Cerebellar cortex (tissue), 1 donor: ENCODE measurements around the gene BEGAIN.

Source experiments
- DNase-seq: peaks from one replicate; pipeline ENCODE4 v3.0.0-alpha.2; 2015; ENCODE audit warnings: low spot score

BEGAIN gene

DNA sequence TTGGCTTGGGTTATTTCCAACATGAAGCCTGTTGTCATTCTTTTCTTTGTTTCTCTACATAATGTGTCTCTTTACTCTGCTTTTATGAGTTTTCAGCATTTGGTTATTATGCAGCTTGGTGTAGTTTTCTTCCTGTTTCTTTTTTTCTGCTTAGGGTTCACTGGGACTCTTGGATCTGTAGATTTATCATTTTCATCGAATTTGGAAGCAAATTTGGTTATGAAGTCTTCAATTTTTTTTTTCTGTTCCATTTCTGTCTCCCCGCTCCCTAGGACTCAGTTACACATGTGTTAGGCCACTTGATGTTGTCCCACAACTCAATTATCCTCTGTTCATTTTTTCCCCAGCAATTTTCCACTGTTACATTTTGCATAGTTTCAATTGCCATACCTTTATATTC lies 13.8 kb upstream of the BEGAIN start:
- no peak for DNase-seq

DNA sequence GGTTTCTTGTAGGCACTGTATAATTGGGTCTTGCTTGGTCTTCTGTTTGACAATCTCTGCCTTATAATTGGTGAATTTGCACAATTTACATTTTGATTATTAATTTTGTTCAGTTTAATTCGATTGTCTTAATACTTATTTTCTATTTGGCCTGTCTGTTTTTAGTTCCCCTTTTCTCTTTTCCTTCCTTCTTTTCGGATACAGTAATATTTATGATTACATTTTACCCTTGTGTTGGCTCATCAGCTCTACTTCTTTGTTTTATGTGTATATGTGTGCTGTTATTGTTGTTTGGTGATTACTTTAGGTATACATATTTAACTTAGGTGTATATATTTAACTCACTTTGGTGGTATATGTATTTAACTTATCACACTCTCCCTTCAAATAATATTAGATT lies 12.8 kb upstream of the BEGAIN start:
- DNase-seq = no peak

DNA sequence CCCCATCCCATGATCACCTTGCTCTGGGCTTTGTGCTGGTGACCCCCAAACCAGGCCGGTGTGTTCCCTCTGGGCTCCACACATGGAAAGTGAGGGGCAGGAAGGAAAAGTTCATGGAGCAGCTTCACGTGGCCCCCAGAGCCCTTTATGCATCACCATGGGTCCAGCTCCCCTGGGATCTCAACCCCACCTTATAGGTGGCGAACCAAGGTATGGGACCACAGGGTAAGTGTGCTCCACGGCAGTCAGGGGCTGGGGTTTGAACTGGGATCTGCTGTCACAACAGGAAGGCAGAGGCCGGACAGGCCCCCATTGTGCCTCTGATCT lies 7.4 kb upstream of the BEGAIN start:
- DNase-seq = no peak

DNA sequence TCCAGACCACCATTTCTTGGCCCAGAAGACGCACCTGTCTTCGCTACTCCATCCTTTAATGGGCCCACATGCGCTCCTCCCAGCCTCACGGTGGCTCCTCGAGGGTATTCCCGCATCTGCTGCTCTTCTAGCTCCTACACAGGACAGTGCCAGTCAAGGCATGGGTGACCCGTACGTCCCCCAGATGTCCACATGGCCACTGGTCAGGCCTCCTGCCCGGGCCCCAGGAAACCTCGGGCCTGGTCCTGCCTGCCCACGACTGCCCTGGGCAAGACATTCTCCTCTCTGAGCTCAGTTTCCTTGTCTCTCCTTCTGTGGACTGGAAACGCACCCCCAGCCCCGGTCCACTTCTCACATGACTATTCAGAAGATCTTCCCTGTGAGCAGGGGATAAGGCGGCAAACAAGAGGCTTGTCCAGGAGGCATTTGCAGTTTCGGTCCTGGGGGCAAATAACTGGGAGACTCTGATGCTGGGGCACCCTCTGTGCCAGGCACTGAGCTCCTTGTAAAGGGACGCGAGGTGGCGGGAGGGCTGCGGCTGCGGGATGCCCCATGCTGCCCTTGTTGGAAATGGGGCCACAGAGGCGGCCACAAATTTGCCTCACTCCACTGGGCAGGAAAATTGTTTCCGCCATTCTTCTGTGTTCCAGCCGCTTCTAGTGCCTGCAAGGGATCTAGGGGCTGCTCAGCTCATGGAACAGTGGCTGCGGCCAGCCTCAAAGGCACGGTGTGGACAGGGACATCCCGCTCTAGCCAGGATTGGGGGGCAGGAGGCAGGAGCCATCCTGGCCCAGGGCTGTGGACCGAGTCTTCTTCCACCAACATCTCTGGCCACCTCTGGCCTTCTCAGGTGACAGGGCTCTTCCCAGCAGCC lies 6.8 kb upstream of the BEGAIN start:
- no peak for DNase-seq

DNA sequence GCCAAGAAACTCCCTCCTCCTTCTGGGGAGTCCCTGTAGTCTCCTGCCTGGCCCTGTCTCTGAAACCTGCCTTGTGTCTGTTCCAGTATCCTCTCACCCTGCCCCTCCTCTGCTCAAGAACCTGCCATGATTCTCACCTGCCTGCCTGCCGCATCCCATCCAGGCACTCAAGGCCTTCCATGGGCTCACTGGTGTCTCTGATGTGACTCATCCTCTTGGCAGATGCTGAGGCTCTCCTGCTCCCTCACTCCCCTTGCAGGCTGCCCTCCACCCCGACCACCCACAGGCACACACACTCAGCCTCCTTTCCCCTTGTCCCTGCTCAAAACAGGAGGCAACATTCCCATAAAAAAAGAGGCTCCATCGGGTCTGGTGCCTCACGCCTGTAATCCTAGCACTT lies 5.8 kb upstream of the BEGAIN start:
- DNase-seq = no peak

DNA sequence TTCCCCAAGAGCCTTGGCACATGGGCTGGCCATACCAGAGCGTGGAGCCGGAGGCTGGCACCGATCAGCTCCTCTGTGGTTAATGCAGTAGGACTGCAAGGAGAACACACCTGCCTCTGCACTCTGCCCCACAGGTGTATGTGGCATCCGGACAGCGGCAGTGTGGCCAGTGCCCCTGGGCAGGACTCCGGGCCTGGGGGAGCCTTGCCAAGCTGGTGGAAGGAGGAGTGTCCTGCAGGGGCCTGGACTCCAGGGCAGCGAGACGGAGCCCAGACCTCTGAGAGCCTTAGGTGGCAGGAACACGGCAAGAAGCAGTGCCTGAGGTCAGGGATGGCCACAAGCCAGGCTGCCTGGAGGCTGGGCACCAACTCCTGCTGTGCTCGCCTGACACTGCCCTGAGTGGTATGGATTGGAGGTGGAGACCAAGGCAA lies 5.3 kb upstream of the BEGAIN start:
- DNase-seq = no peak

DNA sequence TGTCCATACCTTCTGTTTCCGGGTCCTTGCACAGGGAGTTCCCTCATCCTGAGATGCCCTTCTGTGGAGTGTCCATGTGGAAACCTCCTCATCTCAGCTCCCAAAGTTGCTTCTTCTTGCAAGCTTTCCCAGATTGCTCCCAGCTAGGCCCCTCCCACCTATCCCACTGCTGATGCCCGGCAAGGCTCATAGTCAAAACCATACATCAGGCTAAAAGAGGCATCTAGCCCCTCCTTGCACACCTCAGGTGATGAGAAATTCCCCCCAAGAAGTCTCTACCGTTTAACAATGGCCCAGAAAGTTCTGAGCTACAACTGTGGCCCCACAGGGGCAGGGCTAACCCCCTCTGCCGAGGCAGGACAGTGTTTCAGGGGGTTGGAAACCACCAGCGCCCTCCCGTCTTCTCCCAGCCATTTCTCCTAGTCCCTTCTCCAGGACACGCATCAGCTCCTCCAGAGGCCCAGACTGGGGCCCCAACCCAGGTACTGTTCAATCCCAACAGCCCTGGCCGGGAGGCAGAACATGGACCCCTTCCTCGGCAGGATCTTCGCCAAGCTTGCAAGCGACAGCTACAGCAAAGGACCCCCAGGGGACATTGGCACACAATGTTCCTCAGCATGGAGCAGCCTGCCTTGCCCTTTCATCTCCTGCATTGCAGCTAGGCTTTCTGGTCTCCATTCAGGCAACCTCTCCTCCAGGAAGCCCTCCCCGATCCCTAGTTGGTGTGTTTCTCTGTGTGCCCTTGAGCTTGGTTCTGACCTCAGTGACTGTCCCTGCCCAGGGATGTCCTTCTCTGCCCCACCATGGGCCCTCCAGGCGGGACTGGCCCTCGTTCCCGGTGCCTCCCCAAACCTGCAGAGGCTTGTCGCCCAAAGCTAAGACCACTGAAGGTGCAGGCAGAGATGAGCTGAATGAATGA lies 4.5 kb upstream of the BEGAIN start:
- no peak for DNase-seq

DNA sequence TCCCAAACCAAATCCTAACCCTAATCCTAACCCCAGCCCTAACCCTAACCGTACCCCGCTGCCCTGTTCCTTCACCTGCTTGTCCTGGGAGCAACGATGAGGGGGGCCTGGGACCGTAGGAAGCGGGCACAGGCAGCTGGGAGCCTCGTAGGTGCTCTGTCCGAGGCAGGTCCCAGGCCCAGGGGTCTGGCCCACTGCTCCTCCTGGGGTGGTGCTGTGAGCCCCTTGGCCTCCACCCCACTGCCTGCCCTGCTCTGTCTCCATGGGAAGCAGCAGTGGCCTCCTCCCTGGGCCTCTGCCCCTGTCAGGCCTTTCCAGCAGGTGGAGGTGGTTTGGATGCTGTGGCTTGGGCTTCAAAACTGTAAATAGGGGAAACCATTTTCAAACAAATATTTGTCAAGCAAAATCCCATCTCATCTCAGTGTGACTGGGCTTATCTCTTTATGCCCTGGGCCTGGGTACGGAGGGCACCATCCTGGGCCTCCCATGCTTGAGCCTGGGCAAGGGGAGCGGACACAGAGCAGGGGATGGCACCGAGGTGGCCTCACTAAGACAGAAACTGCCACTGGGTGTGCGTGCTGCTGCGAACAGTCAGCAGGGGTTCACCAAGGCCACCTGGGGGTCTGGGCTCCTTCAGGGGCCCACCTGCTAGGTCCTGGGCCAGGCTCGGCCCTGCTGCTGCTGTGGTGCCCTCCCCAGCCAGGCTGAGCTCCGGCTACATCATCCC lies 3.7 kb upstream of the BEGAIN start:
- no peak for DNase-seq

DNA sequence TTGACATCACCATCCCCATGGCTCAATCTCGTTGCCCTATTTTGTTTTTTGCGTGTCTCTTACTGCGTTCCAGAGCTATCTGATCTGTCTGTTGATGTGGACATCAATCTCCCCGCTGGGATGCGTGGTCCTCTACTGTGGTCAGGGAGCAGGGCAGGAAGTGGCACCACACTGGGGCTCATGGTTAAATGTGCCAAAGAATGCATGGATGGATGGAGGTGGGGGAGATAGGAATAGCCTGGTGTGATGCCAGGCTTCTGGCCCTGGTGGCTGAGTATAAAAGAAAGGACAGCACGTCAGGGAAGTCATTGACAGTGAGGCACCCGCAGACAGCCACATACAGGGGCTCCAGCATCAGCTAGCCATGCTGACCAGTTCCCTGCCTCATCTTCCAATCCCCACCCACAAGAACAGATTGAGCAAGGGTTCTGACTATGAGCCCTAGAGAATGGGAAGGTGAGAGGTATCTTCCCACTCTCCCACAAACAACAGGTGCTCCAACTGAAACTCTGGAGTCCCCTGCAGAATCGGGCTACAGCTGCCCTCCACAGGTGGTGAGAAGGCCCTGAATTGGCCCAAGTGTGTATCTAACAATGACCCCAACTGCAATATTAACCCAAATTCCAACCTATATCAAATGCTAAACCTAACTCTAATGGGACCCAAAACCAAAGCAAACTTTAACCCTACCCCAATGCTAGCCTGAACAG lies 2.7 kb upstream of the BEGAIN start:
- DNase-seq = peak; percentile 40

DNA sequence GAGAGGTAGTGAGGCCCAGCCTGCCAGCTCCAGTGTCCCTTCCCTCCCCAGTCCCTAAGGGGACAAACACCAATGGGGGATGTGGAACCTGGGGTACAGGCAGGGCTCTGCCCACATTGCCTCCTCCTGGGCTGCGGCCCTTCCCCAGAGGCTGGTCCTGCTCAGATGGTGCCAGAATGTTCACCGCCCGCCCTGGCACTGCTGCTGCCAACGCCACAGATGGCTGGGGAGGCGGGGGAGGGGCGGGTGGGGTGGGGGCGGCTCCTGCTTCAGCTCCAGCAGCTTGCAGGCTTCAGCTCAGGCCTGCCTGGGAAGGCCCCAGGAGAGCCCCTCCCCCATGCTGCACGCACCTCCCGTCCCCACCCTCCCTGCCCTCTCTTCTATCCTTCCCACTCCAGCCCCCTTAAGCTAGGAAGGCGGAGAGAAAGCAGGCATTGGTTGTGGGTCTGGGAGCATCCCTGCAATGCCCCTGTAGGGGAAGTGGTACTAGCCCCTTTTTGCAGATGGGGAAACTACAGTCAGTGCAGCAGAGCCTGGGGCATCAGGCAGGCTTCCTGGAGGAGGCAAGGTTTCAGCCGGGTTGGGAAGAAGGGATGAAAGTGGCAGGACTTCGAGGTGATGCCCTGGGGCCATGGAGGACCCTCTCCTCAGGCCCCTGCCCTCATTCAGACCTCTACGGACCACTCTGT lies 2.0 kb upstream of the BEGAIN start:
- DNase-seq = peak; percentile 53

DNA sequence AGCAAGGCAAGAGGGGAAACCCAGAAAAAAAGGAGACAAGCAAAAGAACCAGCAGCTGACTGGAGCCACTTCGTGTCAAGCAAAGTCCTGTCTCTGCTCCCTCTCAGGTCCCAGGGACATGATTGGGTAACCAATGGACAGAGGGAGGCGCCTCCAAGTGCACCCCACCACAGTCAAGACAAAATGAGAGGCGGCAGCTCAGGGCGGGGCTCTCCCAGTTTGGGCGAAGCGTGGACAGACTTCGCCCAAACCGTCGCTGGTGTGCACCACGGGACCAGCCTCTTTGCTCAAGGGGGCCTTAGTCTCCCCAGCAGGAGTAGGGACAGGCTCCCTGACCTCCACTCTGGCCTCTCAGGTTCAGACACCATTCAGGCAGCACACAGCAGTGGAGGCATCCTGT lies 1.5 kb upstream of the BEGAIN start:
- DNase-seq = peak; percentile 86

DNA sequence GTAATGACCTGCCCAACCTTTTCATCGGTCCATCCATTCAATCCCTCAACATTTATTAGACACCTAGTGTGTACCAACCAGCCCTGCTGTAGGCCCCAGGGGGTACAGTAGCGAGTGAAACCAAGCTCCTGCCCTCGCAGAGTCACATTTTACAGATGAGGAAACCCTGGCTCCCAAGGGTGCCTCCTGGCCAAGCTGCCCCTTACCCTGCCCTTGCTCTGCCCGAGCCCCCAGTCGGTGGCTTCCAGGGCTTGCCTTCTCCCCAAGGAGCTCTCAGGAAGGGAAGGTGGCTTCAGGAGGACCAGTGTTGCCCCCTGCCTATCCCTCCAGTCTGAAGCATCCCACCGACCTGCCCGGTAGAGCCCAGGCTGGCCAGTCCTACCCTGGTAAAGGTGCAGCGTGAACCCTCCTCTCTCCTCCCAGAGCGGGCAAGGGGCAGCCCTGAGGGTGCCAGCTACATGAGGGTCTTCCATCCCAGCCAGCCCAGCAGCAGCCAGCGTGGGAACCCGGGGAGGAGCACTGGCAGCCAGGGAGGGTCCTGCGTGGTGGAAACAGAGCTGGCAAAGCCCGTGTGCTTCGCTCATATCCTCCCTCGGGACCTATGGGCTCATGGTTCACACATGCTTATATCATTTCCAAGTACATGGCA lies 670 bp upstream of the BEGAIN start:
- no peak for DNase-seq

DNA sequence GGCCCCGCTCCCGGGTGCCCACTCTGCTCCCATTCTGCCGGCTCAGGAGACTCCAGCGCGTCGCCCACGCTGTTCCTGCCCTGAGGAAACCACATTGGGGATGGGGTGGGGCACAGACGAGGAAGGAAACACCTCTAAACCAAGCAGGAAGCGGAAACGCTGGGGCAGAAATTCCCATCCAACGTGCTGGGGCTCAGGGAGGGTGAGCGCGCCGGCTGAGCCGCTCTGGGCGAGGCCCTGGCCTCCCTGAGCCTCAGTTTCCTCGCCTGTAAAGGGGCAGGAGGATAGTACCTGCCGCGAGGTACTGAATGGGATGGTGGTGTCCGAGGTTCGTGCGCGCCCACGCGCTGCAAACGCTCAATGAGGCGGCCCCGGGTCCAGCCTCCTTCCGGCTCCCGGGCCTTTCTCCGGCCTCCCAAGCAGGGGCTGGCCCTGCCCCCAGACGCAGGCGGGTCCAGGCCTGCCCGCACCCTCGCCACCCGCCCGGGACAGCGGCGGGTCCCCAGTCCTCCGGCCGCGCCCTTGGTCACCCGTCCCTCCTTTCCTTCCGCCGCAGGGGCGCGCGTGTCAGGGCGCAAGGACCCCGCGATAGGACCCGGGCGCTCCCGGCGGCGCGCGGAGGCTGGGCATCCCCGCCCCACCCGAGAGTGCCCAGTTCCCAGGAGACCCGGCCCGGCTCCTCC lies 673 bp downstream of the BEGAIN start:
- peak; percentile 61 for DNase-seq

DNA sequence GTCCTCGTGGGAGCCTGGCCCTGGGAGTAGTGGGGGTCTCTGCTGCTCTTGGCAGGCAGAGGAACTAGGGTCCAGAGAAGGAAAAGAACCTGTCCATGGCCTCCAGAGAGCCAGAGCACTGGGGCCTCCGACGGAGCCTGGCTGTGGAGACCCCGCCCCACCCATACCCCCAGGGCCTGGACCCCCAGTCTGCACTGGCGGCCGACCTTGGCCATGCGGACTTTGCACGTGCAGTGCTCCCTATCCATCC lies 1.1 kb downstream of the BEGAIN start:
- no peak for DNase-seq

DNA sequence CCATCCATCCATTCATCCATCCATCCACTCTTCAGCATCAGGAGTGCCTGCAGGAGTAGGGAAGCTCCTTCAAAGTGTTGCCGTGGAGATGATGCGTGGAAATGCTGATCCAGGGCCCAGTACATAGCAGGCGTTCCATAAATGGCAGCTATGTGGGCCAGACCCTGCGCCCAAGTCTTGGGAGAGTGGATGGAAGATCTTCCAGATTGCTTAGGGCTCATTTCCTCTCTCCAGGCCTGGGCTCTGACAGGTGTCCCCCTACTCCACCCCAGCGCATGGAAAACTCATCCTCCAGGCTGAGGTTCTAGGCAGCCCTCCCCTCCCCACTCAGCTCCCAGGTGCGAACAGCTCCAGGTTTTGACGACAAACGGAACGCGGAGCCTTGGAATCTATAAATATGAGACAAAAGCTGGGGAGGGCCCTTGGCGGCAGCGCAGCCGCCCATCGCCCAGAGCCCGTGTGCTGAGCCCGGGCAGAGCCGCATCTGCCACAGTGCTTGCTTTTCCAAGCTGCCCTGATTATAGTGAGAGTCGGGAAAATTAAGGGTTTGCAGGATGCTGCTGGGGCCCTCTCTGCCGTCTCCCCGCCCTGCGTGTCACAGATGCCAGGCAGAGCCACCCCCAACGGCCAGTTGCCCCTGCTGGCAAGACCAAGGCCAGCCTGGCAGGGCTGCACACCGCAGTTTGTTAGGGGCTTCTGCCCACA lies 1.6 kb downstream of the BEGAIN start:
- DNase-seq = no peak

DNA sequence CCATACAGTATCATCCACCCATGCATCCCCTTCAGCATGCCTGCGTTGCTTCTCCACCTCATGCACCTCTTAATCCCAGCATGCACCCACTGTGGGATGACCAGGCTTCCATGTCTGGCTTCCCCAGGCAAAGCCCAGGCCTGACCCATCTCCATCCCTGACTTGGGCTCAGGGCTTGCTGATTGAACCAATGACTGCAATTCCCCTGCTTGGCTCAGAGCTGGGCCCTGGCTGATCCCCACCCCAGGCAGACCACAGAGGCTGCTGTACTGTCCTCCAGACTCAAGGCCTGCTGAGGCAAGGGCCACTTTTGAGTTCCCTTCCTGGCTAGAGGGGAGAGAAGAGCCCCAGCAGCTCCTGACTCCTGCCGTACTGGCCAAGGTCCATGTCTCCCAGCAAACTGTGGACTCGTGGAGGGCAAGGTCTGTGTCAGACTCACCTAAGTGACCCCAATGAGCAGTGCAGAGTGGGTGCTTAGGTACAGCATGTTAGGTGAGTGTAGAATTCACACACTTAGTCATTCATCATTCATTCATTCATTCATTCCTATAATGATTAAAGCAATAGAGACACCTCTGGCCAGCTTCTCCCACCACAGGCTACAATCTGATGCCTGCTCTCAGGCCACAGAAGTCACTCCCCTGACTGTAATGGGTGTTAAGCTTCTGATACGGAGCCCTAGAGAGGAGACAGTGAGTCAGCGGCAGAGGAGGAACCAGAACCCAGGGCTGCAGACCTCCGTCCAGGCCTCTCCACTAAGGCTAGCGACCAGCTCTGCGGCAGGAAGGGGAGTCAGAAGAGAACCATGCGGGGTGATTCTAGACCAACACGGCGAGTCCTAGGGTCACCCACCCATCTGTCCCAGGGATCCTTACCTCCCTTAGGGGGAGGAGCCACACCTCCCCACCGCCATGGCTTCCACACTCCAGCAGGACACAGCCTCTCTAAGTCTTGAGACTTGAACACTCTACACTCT lies 2.9 kb downstream of the BEGAIN start:
- no peak for DNase-seq

DNA sequence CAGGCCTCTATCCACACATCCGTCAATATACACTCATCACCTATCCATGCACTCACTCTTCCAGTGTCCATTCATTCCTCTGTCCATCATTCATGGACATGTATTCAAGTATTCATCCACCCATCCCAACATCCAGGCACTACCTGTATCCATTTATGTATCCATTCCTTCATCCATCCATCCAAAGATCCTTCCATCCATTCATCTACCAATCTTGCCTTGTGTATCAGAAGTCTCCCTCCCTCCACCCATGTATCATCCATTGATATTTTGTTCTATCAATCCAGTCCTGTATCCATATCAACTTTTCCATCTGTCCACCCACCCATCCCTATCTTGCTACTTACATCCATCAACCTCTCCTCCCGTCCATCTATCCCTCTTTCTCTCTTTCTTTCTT lies 4.0 kb downstream of the BEGAIN start:
- DNase-seq = no peak

DNA sequence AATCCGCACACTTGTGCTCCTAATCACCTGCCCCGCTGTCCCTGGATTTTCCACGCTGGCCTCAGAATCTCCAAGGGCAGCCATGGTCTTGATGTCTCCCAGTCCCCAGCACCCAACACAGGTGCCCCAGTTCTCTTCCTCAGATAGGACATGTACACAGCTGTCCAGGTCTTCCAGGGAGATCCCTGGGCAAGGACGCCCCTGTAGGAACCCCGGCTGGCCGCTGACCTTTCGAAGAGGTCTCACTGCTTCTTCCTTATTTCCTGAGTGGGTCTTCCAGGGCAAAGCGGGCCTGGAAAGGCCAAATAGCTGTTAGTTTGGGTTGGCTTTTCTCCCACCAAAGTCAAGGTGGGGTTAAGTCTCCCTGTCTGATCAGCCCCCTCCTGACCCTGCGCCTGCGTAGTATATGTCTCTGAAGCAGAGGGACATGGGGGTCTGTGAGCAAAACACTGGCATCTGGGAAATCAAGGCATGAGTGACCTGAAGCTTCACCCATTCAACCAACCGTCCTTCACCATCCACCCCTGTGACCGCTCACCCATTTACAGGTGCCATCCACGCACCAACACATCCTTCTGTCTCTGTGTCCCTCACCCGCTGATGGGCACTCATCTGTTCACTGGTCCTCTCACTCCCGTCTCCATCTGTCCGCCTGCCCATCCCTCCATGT lies 4.6 kb downstream of the BEGAIN start:
- no peak for DNase-seq
